ENCODE measurements around the gene KLHL29. TPM values are rescaled to one million over a fixed set of nuclear protein-coding genes. Genes with fewer than 3 reads are reported as not detected.

The KLHL29 gene
- polyA plus RNA-seq, 1 of the 3 experiments (the other 2 are of a cell fraction) = 4.6 TPM

DNA sequence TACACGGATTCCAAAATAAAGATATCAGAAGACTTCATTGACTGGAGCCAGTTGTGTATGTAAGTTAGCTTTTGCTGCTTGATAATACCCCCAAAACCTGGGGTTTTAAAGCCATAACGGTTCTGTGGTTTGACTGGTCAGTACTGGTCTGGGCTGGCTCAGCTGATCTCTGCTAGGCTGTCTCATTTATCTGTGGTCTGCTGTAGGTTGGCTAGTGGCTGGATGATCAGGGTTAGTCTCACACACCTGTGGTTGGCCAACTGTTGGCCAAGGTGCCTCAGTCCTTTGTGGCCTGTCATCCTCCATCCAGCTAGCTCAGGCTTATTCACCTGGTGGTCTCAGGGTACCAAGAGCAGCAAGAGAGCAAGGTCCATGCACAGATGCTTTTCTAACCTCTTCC is 183.2 kb downstream of the KLHL29 start:
- WGBS (ENCODE audit: low lambda C conversion rate) = 61% methylated on average over 2 of the region's 2 CpGs
- H3K4me1 ChIP-seq (ENCODE audit: control insufficient read depth in 1 of 2, insufficient read depth in 2 of 2, low read depth in 1 of 2, low read length in 1 of 2) = peaks cover 0 to 60% of the 10 kb centered on the region in 2 experiments; a peak in 2 of 4 replicates
- H3K9me3 ChIP-seq = no peaks in the 10 kb centered on the region
- H3K27me3 ChIP-seq (ENCODE audit: insufficient read depth) = no peaks in the 10 kb centered on the region
- no peak for DNase-seq
- ChIA-PET CTCF (interaction anchor here (1.1 to 2.3 kb wide), 3 partner anchors 9 to 38 kb away, joined by 3 to 14 read pairs (median 3); no protein-coding TSS in a partner anchor), POLR2A (no interaction called here)
- H3K79me2 ChIP-seq (ENCODE audit: insufficient read depth) = no peaks in the 10 kb centered on the region
- H3K27ac ChIP-seq (ENCODE audit: low read depth in 2 of 2, low read length in 1 of 2) = no peak overlapping the region
- H3K36me3 ChIP-seq (replicated peaks in 1 of 2; ENCODE audit: control insufficient read depth in 1 of 2, insufficient read depth in 2 of 2, low read length in 1 of 2) = no peaks in the 10 kb centered on the region
- H3K4me2 ChIP-seq = no peak overlapping the region
- TF ChIP-seq POLR2AphosphoS5 (IDR thresholded peaks at IDR 0.05; ENCODE audit: low read depth, low read length) (no peak), TCF12 (IDR thresholded peaks at IDR 0.05) (no peak), JUND (IDR thresholded peaks at IDR 0.05) (no peak), GABPA (IDR thresholded peaks at IDR 0.05; ENCODE audit: low read depth) (no peak), CHD2 (IDR thresholded peaks at IDR 0.05; ENCODE audit: low read length, partially characterized antibody) (no peak), GATA2 (CRISPR knock-in tag; IDR thresholded peaks at IDR 0.05) (no peak), EZH2phosphoT487 (IDR thresholded peaks at IDR 0.05; ENCODE audit: borderline replicate concordance, low read depth) (no peak), RXRA (IDR thresholded peaks at IDR 0.05; ENCODE audit: borderline replicate concordance, low read depth) (no peak), NRF1 (IDR thresholded peaks at IDR 0.05; ENCODE audit: low read depth, low read length) (no peak), FOXM1 (IDR thresholded peaks at IDR 0.05; ENCODE audit: low read depth) (no peak), MXI1 (IDR thresholded peaks at IDR 0.05; ENCODE audit: low read depth, low read length) (no peak), SIN3A (IDR thresholded peaks at IDR 0.05; ENCODE audit: borderline replicate concordance, low read depth, low read length) (no peak), RAD21 (IDR thresholded peaks at IDR 0.05; ENCODE audit: low read length) (no peak), FOXJ3 (CRISPR knock-in tag; IDR thresholded peaks at IDR 0.05) (no peak), EP300 (IDR thresholded peaks at IDR 0.05; ENCODE audit: borderline replicate concordance in 1 of 2, low read depth in 1 of 2, low read length in 1 of 2) (no peak)
- TF ChIP-seq, protein P1, sequence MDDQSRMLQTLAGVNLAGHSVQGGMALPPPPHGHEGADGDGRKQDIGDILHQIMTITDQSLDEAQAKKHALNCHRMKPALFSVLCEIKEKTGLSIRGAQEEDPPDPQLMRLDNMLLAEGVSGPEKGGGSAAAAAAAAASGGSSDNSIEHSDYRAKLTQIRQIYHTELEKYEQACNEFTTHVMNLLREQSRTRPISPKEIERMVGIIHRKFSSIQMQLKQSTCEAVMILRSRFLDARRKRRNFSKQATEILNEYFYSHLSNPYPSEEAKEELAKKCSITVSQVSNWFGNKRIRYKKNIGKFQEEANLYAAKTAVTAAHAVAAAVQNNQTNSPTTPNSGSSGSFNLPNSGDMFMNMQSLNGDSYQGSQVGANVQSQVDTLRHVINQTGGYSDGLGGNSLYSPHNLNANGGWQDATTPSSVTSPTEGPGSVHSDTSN (IDR thresholded peaks at IDR 0.05) = no peak
- TF ChIP-seq, protein P2, sequence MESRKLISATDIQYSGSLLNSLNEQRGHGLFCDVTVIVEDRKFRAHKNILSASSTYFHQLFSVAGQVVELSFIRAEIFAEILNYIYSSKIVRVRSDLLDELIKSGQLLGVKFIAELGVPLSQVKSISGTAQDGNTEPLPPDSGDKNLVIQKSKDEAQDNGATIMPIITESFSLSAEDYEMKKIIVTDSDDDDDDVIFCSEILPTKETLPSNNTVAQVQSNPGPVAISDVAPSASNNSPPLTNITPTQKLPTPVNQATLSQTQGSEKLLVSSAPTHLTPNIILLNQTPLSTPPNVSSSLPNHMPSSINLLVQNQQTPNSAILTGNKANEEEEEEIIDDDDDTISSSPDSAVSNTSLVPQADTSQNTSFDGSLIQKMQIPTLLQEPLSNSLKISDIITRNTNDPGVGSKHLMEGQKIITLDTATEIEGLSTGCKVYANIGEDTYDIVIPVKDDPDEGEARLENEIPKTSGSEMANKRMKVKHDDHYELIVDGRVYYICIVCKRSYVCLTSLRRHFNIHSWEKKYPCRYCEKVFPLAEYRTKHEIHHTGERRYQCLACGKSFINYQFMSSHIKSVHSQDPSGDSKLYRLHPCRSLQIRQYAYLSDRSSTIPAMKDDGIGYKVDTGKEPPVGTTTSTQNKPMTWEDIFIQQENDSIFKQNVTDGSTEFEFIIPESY (IDR thresholded peaks at IDR 0.05; ENCODE audit: borderline replicate concordance, low read depth) = no peak
- TF ChIP-seq, protein P3, sequence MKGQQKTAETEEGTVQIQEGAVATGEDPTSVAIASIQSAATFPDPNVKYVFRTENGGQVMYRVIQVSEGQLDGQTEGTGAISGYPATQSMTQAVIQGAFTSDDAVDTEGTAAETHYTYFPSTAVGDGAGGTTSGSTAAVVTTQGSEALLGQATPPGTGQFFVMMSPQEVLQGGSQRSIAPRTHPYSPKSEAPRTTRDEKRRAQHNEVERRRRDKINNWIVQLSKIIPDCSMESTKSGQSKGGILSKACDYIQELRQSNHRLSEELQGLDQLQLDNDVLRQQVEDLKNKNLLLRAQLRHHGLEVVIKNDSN (IDR thresholded peaks at IDR 0.05; ENCODE audit: borderline replicate concordance, low read depth) = no peak
- H3K9me2 ChIP-seq = no peaks in the 10 kb centered on the region
- no peaks in the 10 kb centered on the region for H4K20me1 ChIP-seq (ENCODE audit: insufficient read depth)
- no peak overlapping the region for H3K4me3 ChIP-seq (ENCODE audit: low read depth in 2 of 2, low read length in 1 of 2)
- H2AFZ ChIP-seq (ENCODE audit: low read depth) = no peak overlapping the region
- no peak overlapping the region for H3K9ac ChIP-seq
- H3F3A ChIP-seq (replicated peaks; ENCODE audit: insufficient read depth) = no peaks in the 10 kb centered on the region

Data from SK-N-SH (cell line).